ENCODE measurements around the gene MSH3.

MSH3 gene

GRCh38 chr5:80810425-80810824, 156.0 kb downstream of the MSH3 start:
- Histone ChIP-seq H4K20me1 (ENCODE audit: insufficient read depth, low read length, poor library complexity, severe bottlenecking) (no peaks in the 10 kb centered on the region), H3K4me3 (ENCODE audit: low read length, poor library complexity, severe bottlenecking) (no peak overlapping the region), H3K9me2 (replicated peaks; ENCODE audit: low read depth, low read length) (no peaks in the 10 kb centered on the region), H3K9me3 (ENCODE audit: insufficient read depth, low read depth, low read length) (no peaks in the 10 kb centered on the region), H3K27me3 (ENCODE audit: insufficient read depth, low read length, poor library complexity, severe bottlenecking) (no peaks in the 10 kb centered on the region), H3K36me3 (ENCODE audit: insufficient read depth, low read length) (peaks cover 44% of the 10 kb centered on the region), H3K4me1 (ENCODE audit: insufficient read depth, low read length, poor library complexity, severe bottlenecking) (no peaks in the 10 kb centered on the region), H3K4me2 (ENCODE audit: low read depth, low read length, poor library complexity, severe bottlenecking) (no peak overlapping the region), H3K79me2 (ENCODE audit: insufficient read depth, low read length) (no peaks in the 10 kb centered on the region), H3F3A (ENCODE audit: low read depth) (no peaks in the 10 kb centered on the region), H2AFZ (ENCODE audit: low read length) (no peak overlapping the region), H3K9ac (ENCODE audit: low read depth, low read length, poor library complexity, severe bottlenecking) (no peak overlapping the region)
- TF ChIP-seq CTCF (conservative IDR thresholded peaks at IDR 0.05; ENCODE audit: low read length) (no peak), EZH2phosphoT487 (IDR thresholded peaks at IDR 0.05; ENCODE audit: borderline replicate concordance) (no peak)

GRCh38 chr5:80816590-80816989, 162.1 kb downstream of the MSH3 start:
- H3K4me1 ChIP-seq (ENCODE audit: insufficient read depth, low read length, poor library complexity, severe bottlenecking) = no peaks in the 10 kb centered on the region
- H3K9me3 ChIP-seq (ENCODE audit: insufficient read depth, low read depth, low read length) = no peaks in the 10 kb centered on the region
- H3K9ac ChIP-seq (ENCODE audit: low read depth, low read length, poor library complexity, severe bottlenecking) = no peak overlapping the region
- H3K4me3 ChIP-seq (ENCODE audit: low read length, poor library complexity, severe bottlenecking) = no peak overlapping the region
- no peak overlapping the region for H3K4me2 ChIP-seq (ENCODE audit: low read depth, low read length, poor library complexity, severe bottlenecking)
- no peaks in the 10 kb centered on the region for H3K27me3 ChIP-seq (ENCODE audit: insufficient read depth, low read length, poor library complexity, severe bottlenecking)
- H2AFZ ChIP-seq (ENCODE audit: low read length) = no peak overlapping the region
- TF ChIP-seq EZH2phosphoT487 (IDR thresholded peaks at IDR 0.05; ENCODE audit: borderline replicate concordance) (no peak), CTCF (conservative IDR thresholded peaks at IDR 0.05; ENCODE audit: low read length) (no peak)
- H4K20me1 ChIP-seq (ENCODE audit: insufficient read depth, low read length, poor library complexity, severe bottlenecking) = no peaks in the 10 kb centered on the region
- no peaks in the 10 kb centered on the region for H3F3A ChIP-seq (ENCODE audit: low read depth)
- H3K36me3 ChIP-seq (ENCODE audit: insufficient read depth, low read length) = peaks cover 57% of the 10 kb centered on the region; the same call in 1 of the 2 replicates
- H3K9me2 ChIP-seq (replicated peaks; ENCODE audit: low read depth, low read length) = no peaks in the 10 kb centered on the region
- H3K79me2 ChIP-seq (ENCODE audit: insufficient read depth, low read length) = no peaks in the 10 kb centered on the region

- H3K27me3 ChIP-seq (ENCODE audit: insufficient read depth, low read length, poor library complexity, severe bottlenecking) = no peaks in the 10 kb centered on the region
- H3F3A ChIP-seq (ENCODE audit: low read depth) = no peaks in the 10 kb centered on the region
- H3K4me2 ChIP-seq (ENCODE audit: low read depth, low read length, poor library complexity, severe bottlenecking) = no peak overlapping the region
- H3K36me3 ChIP-seq (ENCODE audit: insufficient read depth, low read length) = peaks cover 55% of the 10 kb centered on the region; the same call in 1 of the 2 replicates
- H3K9me3 ChIP-seq (ENCODE audit: insufficient read depth, low read depth, low read length) = no peaks in the 10 kb centered on the region
- TF ChIP-seq CTCF (conservative IDR thresholded peaks at IDR 0.05; ENCODE audit: low read length) (no peak), EZH2phosphoT487 (IDR thresholded peaks at IDR 0.05; ENCODE audit: borderline replicate concordance) (no peak)
- no peaks in the 10 kb centered on the region for H3K9me2 ChIP-seq (replicated peaks; ENCODE audit: low read depth, low read length)
- no peaks in the 10 kb centered on the region for H3K79me2 ChIP-seq (ENCODE audit: insufficient read depth, low read length)
- H3K9ac ChIP-seq (ENCODE audit: low read depth, low read length, poor library complexity, severe bottlenecking) = no peak overlapping the region
- no peak overlapping the region for H2AFZ ChIP-seq (ENCODE audit: low read length)
- no peak overlapping the region for H3K4me3 ChIP-seq (ENCODE audit: low read length, poor library complexity, severe bottlenecking)
- no peaks in the 10 kb centered on the region for H4K20me1 ChIP-seq (ENCODE audit: insufficient read depth, low read length, poor library complexity, severe bottlenecking)
- H3K4me1 ChIP-seq (ENCODE audit: insufficient read depth, low read length, poor library complexity, severe bottlenecking) = no peaks in the 10 kb centered on the region
These were observed 166.2 kb downstream of the MSH3 start for GRCh38 chr5:80820685-80821084.

All from Loucy (cell line).